Measurements from ENCODE around the gene FBLN2.
A peak's percentile ranks its signal among the peaks of the same experiment; 100 is the strongest.

The FBLN2 gene

DNA sequence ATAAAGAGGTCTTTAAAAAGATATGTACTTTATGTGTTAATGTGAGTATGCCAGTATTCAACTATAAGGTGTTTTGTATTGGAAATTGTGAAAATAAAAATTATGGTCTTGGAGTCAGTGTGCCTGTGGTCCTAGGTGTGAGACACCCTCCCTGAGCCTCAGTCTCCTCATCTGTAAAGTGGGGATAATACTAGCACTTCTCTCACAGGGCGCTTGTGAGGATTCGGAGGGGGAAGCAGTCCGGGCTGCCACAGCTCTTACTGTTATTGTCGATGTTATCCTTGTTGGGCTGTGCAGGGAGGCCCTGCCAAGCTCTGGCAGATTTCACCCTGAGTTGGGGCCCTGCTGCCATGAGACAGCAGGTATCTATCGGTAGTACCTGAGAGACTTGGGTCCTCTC is 26.7 kb upstream of the FBLN2 start:
- no peak for DNase-seq (ENCODE audit: low read depth, low spot score)
- POLR2A ChIA-PET: no interaction called here
- TF ChIP-seq CTCF (IDR thresholded peaks at IDR 0.05; ENCODE audit: insufficient read depth, low read length, missing control alignments): no peak
- H3K4me3 ChIP-seq (ENCODE audit: low read depth, low read length): no peak overlapping the region
- CTCF ChIA-PET: no interaction called here

GRCh38 chr3:13524979-13525669 is 23.8 kb upstream of the FBLN2 start:
- no peak for DNase-seq (ENCODE audit: low read depth, low spot score)
- CTCF ChIA-PET: interaction anchor here (0.7 to 2.2 kb wide), 12 partner anchors 9 to 131 kb away, joined by 3 to 11 read pairs (median 4); no protein-coding TSS in a partner anchor
- no peak for TF ChIP-seq CTCF (IDR thresholded peaks at IDR 0.05; ENCODE audit: insufficient read depth, low read length, missing control alignments)
- no peak overlapping the region for H3K4me3 ChIP-seq (ENCODE audit: low read depth, low read length)
- POLR2A ChIA-PET: interaction anchor here (0.9 to 1.0 kb wide), 2 partner anchors 9 to 15 kb away, joined by 3 read pairs; no protein-coding TSS in a partner anchor

- ChIA-PET CTCF (interaction anchor here (0.7 to 2.2 kb wide), 11 partner anchors 8 to 130 kb away, joined by 3 to 11 read pairs (median 4); no protein-coding TSS in a partner anchor), POLR2A (interaction anchor here (0.9 kb wide), 1 partner anchor 8 kb away, joined by 3 read pairs; no protein-coding TSS in a partner anchor)
- H3K4me3 ChIP-seq (ENCODE audit: low read depth, low read length): no peak overlapping the region
- TF ChIP-seq CTCF (IDR thresholded peaks at IDR 0.05; ENCODE audit: insufficient read depth, low read length, missing control alignments): no peak
- DNase-seq (ENCODE audit: low read depth, low spot score): no peak
These were observed 22.9 kb upstream of the FBLN2 start for GRCh38 chr3:13525827-13526625.

DNA sequence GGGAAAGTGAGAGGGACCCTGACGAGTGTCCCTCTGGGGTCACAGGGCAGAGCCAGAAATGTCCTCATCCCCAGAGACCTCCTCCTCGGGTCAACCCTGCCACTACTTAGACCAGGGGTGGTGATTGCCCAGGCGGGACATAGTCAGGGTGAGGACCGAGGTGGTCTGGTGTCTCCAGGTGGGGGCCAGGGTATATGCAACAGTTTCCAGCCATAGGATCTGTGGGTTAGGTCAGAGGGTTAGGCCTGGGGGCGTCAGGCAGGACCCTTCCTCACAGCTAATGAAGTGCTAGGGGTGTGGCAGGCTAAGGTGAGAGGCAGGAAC is 22.3 kb upstream of the FBLN2 start:
- CTCF ChIA-PET: interaction anchor here (1.3 to 2.2 kb wide), 3 partner anchors 12 to 121 kb away, joined by 3 to 11 read pairs (median 10); no protein-coding TSS in a partner anchor
- DNase-seq (ENCODE audit: low read depth, low spot score): no peak
- H3K4me3 ChIP-seq (ENCODE audit: low read depth, low read length): no peak overlapping the region
- no peak for TF ChIP-seq CTCF (IDR thresholded peaks at IDR 0.05; ENCODE audit: insufficient read depth, low read length, missing control alignments)
- POLR2A ChIA-PET: no interaction called here

DNA sequence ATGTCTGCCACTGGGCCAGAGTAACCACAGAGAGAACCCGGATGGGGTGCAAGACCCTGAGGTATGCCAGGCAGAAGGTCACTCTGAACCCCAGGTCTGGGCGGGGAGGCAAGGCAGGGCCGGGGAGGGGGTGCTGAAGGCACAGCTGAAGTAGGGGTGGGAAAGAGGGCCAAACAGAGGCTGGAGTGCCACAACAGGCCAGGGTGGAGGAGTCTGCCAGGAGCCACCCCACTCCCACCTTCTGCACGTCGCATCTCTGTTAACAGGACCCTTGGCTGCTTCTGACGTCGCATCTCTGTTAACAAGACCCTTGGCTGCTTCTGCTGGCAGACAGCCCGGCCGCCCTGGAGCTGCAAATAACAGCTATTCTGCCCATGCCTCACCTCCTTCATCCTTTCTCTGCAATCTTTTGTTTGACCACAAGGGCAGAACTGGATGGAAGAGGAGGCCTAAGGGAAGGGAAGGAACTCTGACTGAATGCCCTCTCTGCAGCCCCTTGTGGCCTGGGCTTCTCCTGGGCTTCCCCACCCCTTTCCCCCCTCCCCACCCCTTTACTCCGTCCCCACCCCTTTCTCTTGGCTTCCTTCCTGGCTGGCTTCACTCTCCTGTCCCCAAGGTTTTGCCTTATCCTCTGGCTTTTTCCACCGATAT is 20.6 kb upstream of the FBLN2 start:
- no peak overlapping the region for H3K4me3 ChIP-seq (ENCODE audit: low read depth, low read length)
- TF ChIP-seq CTCF (IDR thresholded peaks at IDR 0.05; ENCODE audit: insufficient read depth, low read length, missing control alignments): peak; percentile 22
- POLR2A ChIA-PET: no interaction called here
- no peak for DNase-seq (ENCODE audit: low read depth, low spot score)
- CTCF ChIA-PET: interaction anchor here (0.8 to 1.2 kb wide), 3 partner anchors 8 to 59 kb away, joined by 3 to 5 read pairs (median 3); no protein-coding TSS in a partner anchor

Measured in AG04449 (cell line).